H1 (cell line): ENCODE data around the gene INF2. TPM values are rescaled to one million over a fixed set of nuclear protein-coding genes. Genes with fewer than 3 reads are reported as not detected.

Source experiments
- CTCF ChIA-PET: fragments of 300-600 bp; sonication (Branson Sonifier 250); formaldehyde crosslinking; loops from one replicate; lab custom pipeline; 2021; ENCODE audit not compliant: partially characterized antibody; lab: Charles Lee
- POLR2A ChIA-PET: fragments of 300-600 bp; sonication (Branson Sonifier 250); formaldehyde crosslinking; loops from one replicate; lab custom pipeline; 2021; ENCODE audit warnings: inconsistent platforms; ENCODE audit not compliant: partially characterized antibody; lab: Charles Lee
- DNase-seq, 2 experiments: peaks; one replicate each; pipeline versions ENCODE4 v3.0.0 to v3.0.0-alpha.2; 2010 to 2022; ENCODE audit warnings: low spot score in 2 of 2, low read depth in 1 of 2, mixed read lengths in 1 of 2
- FAIRE-seq: peaks from 2 replicates; lab custom pipeline; 2011; peaks lifted over from hg19 to GRCh38; lab: Jason Lieb, UNC
- H2AFZ ChIP-seq: 2 replicates; pipeline ENCODE4 v1.8.1; 2012; ENCODE audit warnings: low read length, inconsistent platforms
- H2AK5ac ChIP-seq: 2 replicates; pipeline ENCODE4 v1.6.1; 2013; ENCODE audit warnings: low read depth, low read length
- H2BK120ac ChIP-seq: replicated peaks from 2 replicates; pipeline ENCODE3; 2013; ENCODE audit warnings: low read depth, low read length, inconsistent platforms
- H2BK12ac ChIP-seq: 2 replicates; pipeline ENCODE4 v1.6.1; 2013; ENCODE audit warnings: low read depth, low read length
- H2BK15ac ChIP-seq: 2 replicates; pipeline ENCODE4 v1.6.1; 2013; ENCODE audit warnings: low read length
- H2BK20ac ChIP-seq: 2 replicates; pipeline ENCODE4 v1.6.1; 2013; ENCODE audit warnings: low read length
- H2BK5ac ChIP-seq: 2 replicates; pipeline ENCODE4 v1.6.1; 2013; ENCODE audit warnings: low read depth, low read length
- H3K14ac ChIP-seq: 2 replicates; pipeline ENCODE4 v1.6.1; 2013; ENCODE audit warnings: inconsistent platforms; ENCODE audit not compliant: insufficient read length
- H3K18ac ChIP-seq: 2 replicates; pipeline ENCODE4 v1.6.1; 2013; ENCODE audit warnings: low read length; ENCODE audit errors: extremely low read depth
- H3K23ac ChIP-seq: 2 replicates; pipeline ENCODE4 v1.6.1; 2013; ENCODE audit warnings: inconsistent platforms; ENCODE audit not compliant: insufficient read length
- H3K23me2 ChIP-seq: 2 replicates; pipeline ENCODE4 v1.6.1; 2013; ENCODE audit warnings: low read depth, low read length
- H3K27ac ChIP-seq: 2 replicates; pipeline ENCODE4 v1.6.1; 2011; ENCODE audit warnings: low read depth, low read length, inconsistent platforms
- H3K27me3 ChIP-seq, 4 experiments: replicated peaks in 1 of 4; 1 replicate in 1 of 4; 2 replicates in 3 of 4; pipeline versions ENCODE4 v1.6.1 to v1.8.1; 2011 to 2013; ENCODE audit warnings: low read length in 3 of 4, mild to moderate bottlenecking in 3 of 4, inconsistent platforms in 2 of 4, mixed read lengths in 2 of 4, moderate library complexity in 1 of 4; ENCODE audit not compliant: control insufficient read depth in 3 of 4, insufficient read depth in 3 of 4; ENCODE audit errors: extremely low read depth in 1 of 4
- H3K36me3 ChIP-seq, 4 experiments: 2 replicates each; pipeline versions ENCODE4 v1.6.1 to v1.8.1; 2011 to 2013; ENCODE audit warnings: mild to moderate bottlenecking in 4 of 4, low read length in 3 of 4, moderate library complexity in 2 of 4, control low read depth in 1 of 4, inconsistent platforms in 1 of 4; ENCODE audit not compliant: insufficient read depth in 4 of 4, control insufficient read depth in 2 of 4
- H3K4ac ChIP-seq: replicated peaks from 2 replicates; pipeline ENCODE3; 2013; ENCODE audit warnings: low read length, low read depth, mixed read lengths, inconsistent platforms; ENCODE audit not compliant: insufficient read length
- H3K4me1 ChIP-seq, 4 experiments: replicated peaks in 1 of 4; 1 replicate in 1 of 4; 2 replicates in 3 of 4; pipeline versions ENCODE4 v1.6.1 to v1.8.1; 2011 to 2013; ENCODE audit warnings: low read length in 3 of 4, inconsistent platforms in 2 of 4, mixed read lengths in 1 of 4; ENCODE audit not compliant: insufficient read depth in 4 of 4, control insufficient read depth in 3 of 4
- H3K4me2 ChIP-seq, 2 experiments: 2 replicates each; pipeline versions ENCODE4 v1.6.1 to v1.8.1; 2011 to 2013; ENCODE audit warnings: low read depth in 2 of 2, low read length in 2 of 2, control low read depth in 1 of 2, inconsistent platforms in 1 of 2, mild to moderate bottlenecking in 1 of 2; ENCODE audit not compliant: insufficient read depth in 1 of 2
- H3K4me3 ChIP-seq, 4 experiments: fragments of 200-600, 300-600 bp in 1 of 4; sonication (generic), shearing (Covaris generic), sonication (Bioruptor Twin) in 1 of 4; 2 replicates each; pipeline versions ENCODE4 v1.5.1 to v1.8.1; 2011 to 2016; ENCODE audit warnings: low read length in 4 of 4, low read depth in 3 of 4, control low read depth in 2 of 4, inconsistent platforms in 2 of 4, mild to moderate bottlenecking in 2 of 4, mixed read lengths in 1 of 4, moderate library complexity in 1 of 4; ENCODE audit not compliant: insufficient read depth in 2 of 4; ENCODE audit errors: extremely low read depth in 1 of 4
- H3K56ac ChIP-seq: replicated peaks from 2 replicates; pipeline ENCODE3; 2013; ENCODE audit warnings: low read depth, mild to moderate bottlenecking, mixed read lengths, low read length, inconsistent platforms; ENCODE audit not compliant: insufficient read length
- H3K79me1 ChIP-seq: 2 replicates; pipeline ENCODE4 v1.6.1; 2013; ENCODE audit warnings: low read depth, low read length, control low read depth
- H3K79me2 ChIP-seq, 2 experiments: 2 replicates each; pipeline versions ENCODE4 v1.6.1 to v1.8.1; 2012 to 2013; ENCODE audit warnings: low read length in 2 of 2, mild to moderate bottlenecking in 2 of 2, inconsistent platforms in 1 of 2; ENCODE audit not compliant: insufficient read depth in 2 of 2, control insufficient read depth in 1 of 2
- H3K9ac ChIP-seq, 4 experiments: replicated peaks in 1 of 4; 1 replicate in 1 of 4; 2 replicates in 3 of 4; pipeline versions ENCODE4 v1.6.1 to v1.8.1; 2011 to 2013; ENCODE audit warnings: low read depth in 3 of 4, low read length in 3 of 4, control low read depth in 2 of 4, mild to moderate bottlenecking in 2 of 4, moderate library complexity in 2 of 4, inconsistent platforms in 1 of 4; ENCODE audit errors: extremely low read depth in 1 of 4
- H3K9me3 ChIP-seq, 2 experiments: 2 replicates each; pipeline versions ENCODE4 v1.6.1 to v1.8.1; 2012 to 2013; ENCODE audit warnings: mild to moderate bottlenecking in 2 of 2, moderate library complexity in 2 of 2, control low read depth in 1 of 2, inconsistent platforms in 1 of 2, low read depth in 1 of 2, low read length in 1 of 2, mixed read lengths in 1 of 2; ENCODE audit not compliant: insufficient read depth in 2 of 2
- H4K20me1 ChIP-seq, 2 experiments: replicated peaks in 1 of 2; 2 replicates each; pipeline versions ENCODE3 to v1.8.1; 2011 to 2013; ENCODE audit warnings: inconsistent platforms in 2 of 2, low read length in 2 of 2, mild to moderate bottlenecking in 1 of 2; ENCODE audit not compliant: insufficient read depth in 2 of 2, control insufficient read depth in 1 of 2
- H4K5ac ChIP-seq: 2 replicates; pipeline ENCODE4 v1.6.1; 2013; ENCODE audit warnings: low read length, low read depth, mixed read lengths, inconsistent platforms; ENCODE audit not compliant: insufficient read length
- H4K8ac ChIP-seq: 2 replicates; pipeline ENCODE4 v1.8.0; 2013; ENCODE audit warnings: mild to moderate bottlenecking, moderate library complexity, low read length, inconsistent platforms; ENCODE audit not compliant: insufficient read depth; ENCODE audit errors: extremely low read depth
- H4K91ac ChIP-seq: replicated peaks from 2 replicates; pipeline ENCODE3; 2013; ENCODE audit warnings: low read length, mixed read lengths, inconsistent platforms; ENCODE audit not compliant: insufficient read length
- CEBPB ChIP-seq: IDR thresholded peaks from 2 replicates; pipeline ENCODE4 v1.6.1; 2012; ENCODE audit warnings: low read depth, low read length
- CHD2 ChIP-seq: IDR thresholded peaks from 2 replicates; pipeline ENCODE4 v1.6.1; 2012; ENCODE audit warnings: low read length, improper control_type of control experiment
- CREB1 ChIP-seq: IDR thresholded peaks from 2 replicates; pipeline ENCODE4 v1.6.1; 2012; ENCODE audit warnings: inconsistent platforms
- GTF2F1 ChIP-seq: IDR thresholded peaks from 2 replicates; pipeline ENCODE4 v1.6.1; 2012; ENCODE audit warnings: low read depth, low read length, improper control_type of control experiment, borderline replicate concordance
- JUN ChIP-seq: IDR thresholded peaks from 2 replicates; pipeline ENCODE4 v1.6.1; 2011; ENCODE audit warnings: low read depth, mild to moderate bottlenecking, improper control_type of control experiment, low read length
- KDM1A ChIP-seq: fragments of 200-600, 300-600 bp; sonication (generic); IDR thresholded peaks from 2 replicates; pipeline ENCODE4 v1.7.1; 2016; ENCODE audit warnings: mild to moderate bottlenecking, low read length, borderline replicate concordance
- NANOG ChIP-seq: IDR thresholded peaks from 2 replicates; pipeline ENCODE4 v1.6.1; 2011; ENCODE audit warnings: low read length, low read depth, mild to moderate bottlenecking, inconsistent platforms; ENCODE audit not compliant: insufficient read depth, poor library complexity, severe bottlenecking
- NRF1 ChIP-seq: IDR thresholded peaks from 2 replicates; pipeline ENCODE4 v1.6.1; 2011; ENCODE audit warnings: mild to moderate bottlenecking, low read depth, low read length, improper control_type of control experiment
- POLR2A ChIP-seq, 2 experiments: IDR thresholded peaks; 1 replicate in 1 of 2; 2 replicates in 1 of 2; pipeline ENCODE4 v1.6.1; 2011; ENCODE audit warnings: low read depth in 2 of 2, low read length in 2 of 2, mild to moderate bottlenecking in 2 of 2; ENCODE audit errors: control extremely low read depth in 1 of 2
- POLR2AphosphoS5 ChIP-seq: IDR thresholded peaks from 2 replicates; pipeline ENCODE4 v1.6.1; 2011; ENCODE audit warnings: low read depth, low read length
- SP4 ChIP-seq: IDR thresholded peaks from 2 replicates; pipeline ENCODE4 v1.6.1; 2012; ENCODE audit warnings: low read length, inconsistent platforms
- TAF1 ChIP-seq: IDR thresholded peaks from 2 replicates; pipeline ENCODE4 v1.6.1; 2011; ENCODE audit warnings: mild to moderate bottlenecking, low read depth, low read length
- TAF7 ChIP-seq: optimal IDR thresholded peaks from 2 replicates; pipeline ENCODE3; 2011; ENCODE audit warnings: low read depth, mild to moderate bottlenecking, inconsistent platforms, low read length, moderate library complexity, borderline replicate concordance
- TBP ChIP-seq: IDR thresholded peaks from 2 replicates; pipeline ENCODE4 v1.6.1; 2011; ENCODE audit warnings: low read depth, low read length, improper control_type of control experiment
- YY1 ChIP-seq: IDR thresholded peaks from 2 replicates; pipeline ENCODE4 v1.6.1; 2011; ENCODE audit warnings: low read depth, mild to moderate bottlenecking, low read length
- WGBS, 2 experiments: shearing (Covaris generic) in 1 of 2; methylation state at CpG; one replicate each; pipeline versions ENCODE4 v1.1.6 to v1.1.7; 2013 to 2015; ENCODE audit warnings: low lambda C conversion rate in 2 of 2, mixed read lengths in 2 of 2, inconsistent platforms in 1 of 2, low coverage in 1 of 2, missing lambda C conversion rate in 1 of 2; ENCODE audit not compliant: insufficient replicate concordance in 2 of 2, insufficient coverage in 1 of 2, insufficient read length in 1 of 2; ENCODE audit errors: extremely low coverage in 1 of 2, missing lambda C conversion rate in 1 of 2; 5-methylcytosine and 5-hydroxymethylcytosine counted together
- polyA plus RNA-seq, 7 experiments: library from polyadenylated mRNA; depleted of rRNA in 3 of 7; stranded (reverse) in 5 of 7; unstranded in 2 of 7; fragments of >200 nt in 5 of 7; fragments of 200-250 nt in 2 of 7; gene quantifications; 1 replicate in 5 of 7; 2 replicates in 1 of 7; 4 replicates in 1 of 7; pipeline versions ENCODE4 v1.2.1 to v1.2.3, GENCODE V29; 2011 to 2013; ENCODE audit warnings: missing spikeins in 2 of 7, mixed read lengths in 2 of 7
- total RNA-seq: library from RNA; stranded (reverse); fragmentation: NEBNext Ultra II Directional; extraction: Animal tissue kit (Norgen Biotek cat#: 25700); gene quantifications from 2 replicates; pipeline ENCODE4 v1.2.1, GENCODE V29; 2021
- TF ChIP-seq, protein P1 (sequence below): IDR thresholded peaks from 2 replicates; pipeline ENCODE4 v1.6.1; 2012; ENCODE audit warnings: inconsistent platforms

INF2 gene
- total and polyA plus RNA-seq, 2 of the 8 experiments (the other 6 are each of a cell fraction or from before 2014, with no cell fraction given) = 29.1 to 59.5 TPM

DNA sequence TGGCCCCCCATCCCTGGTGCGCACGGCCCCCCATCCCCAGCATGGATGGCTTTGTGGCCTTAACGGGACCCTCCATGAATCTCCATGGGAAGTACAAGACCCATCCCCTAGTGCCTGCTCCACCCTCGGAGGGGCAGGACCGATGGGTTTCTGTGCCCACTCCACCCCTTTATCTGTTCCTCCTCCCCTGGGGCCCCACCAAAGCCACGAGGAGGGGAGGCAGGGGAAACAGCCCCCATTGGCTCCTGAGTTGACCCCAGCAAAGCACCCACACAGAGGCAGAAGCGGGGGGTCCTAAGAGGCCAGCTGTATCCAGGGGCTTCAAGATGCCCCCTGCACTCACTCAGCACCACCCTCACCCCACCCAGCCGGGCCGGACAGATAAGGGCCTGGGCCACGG is 48.7 kb upstream of the INF2 start:
- Histone ChIP-seq H2AFZ (no peak overlapping the region), H2BK12ac (no peak overlapping the region), H3K27me3 (no peaks in the 10 kb centered on the region; a peak in 1 of 7 replicates), H3K79me2 (no peaks in the 10 kb centered on the region), H3K23ac (no peak overlapping the region), H2AK5ac (no peak overlapping the region), H3K4me1 (no peaks in the 10 kb centered on the region), H3K4ac (no peak overlapping the region), H3K27ac (no peak overlapping the region), H3K56ac (no peak overlapping the region), H4K91ac (no peak overlapping the region), H3K4me2 (no peak overlapping the region), H3K9me3 (peaks cover 3% of the 10 kb centered on the region in 2 experiments; a peak in 3 of 4 replicates), H4K5ac (no peak overlapping the region), H3K23me2 (no peaks in the 10 kb centered on the region), H3K14ac (no peak overlapping the region), H3K79me1 (no peaks in the 10 kb centered on the region), H2BK15ac (no peak overlapping the region), H2BK5ac (no peak overlapping the region), H2BK120ac (no peak overlapping the region), H4K8ac (no peak overlapping the region), H3K9ac (no peak overlapping the region), H3K36me3 (no peaks in the 10 kb centered on the region; a peak in 2 of 8 replicates), H3K4me3 (no peak overlapping the region), H3K18ac (no peak overlapping the region), H2BK20ac (no peak overlapping the region), H4K20me1 (no peaks in the 10 kb centered on the region)
- ChIA-PET CTCF (interaction anchor here (0.7 to 1.9 kb wide), 8 partner anchors 13 to 563 kb away, joined by 3 to 8 read pairs (median 4); no protein-coding TSS in a partner anchor), POLR2A (no interaction called here)
- TF ChIP-seq CREB1 (no peak), YY1 (no peak), TAF1 (no peak), TBP (no peak), JUN (no peak), SP4 (no peak), KDM1A (no peak), NANOG (no peak), POLR2AphosphoS5 (no peak), CHD2 (no peak), POLR2A (IDR thresholded peaks at IDR 0.05; ENCODE audit: control extremely low read depth in 1 of 2, low read depth in 2 of 2, low read length in 2 of 2) (no peak), CEBPB (no peak), TAF7 (no peak), GTF2F1 (no peak), NRF1 (no peak)
- TF ChIP-seq, protein P1, sequence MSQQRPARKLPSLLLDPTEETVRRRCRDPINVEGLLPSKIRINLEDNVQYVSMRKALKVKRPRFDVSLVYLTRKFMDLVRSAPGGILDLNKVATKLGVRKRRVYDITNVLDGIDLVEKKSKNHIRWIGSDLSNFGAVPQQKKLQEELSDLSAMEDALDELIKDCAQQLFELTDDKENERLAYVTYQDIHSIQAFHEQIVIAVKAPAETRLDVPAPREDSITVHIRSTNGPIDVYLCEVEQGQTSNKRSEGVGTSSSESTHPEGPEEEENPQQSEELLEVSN = no peak
- DNase-seq (no peak), FAIRE-seq (no peak)
- WGBS, 2 experiments = 82% methylated on average over 6 of the region's 10 CpGs; no CpG with 5 or more reads in 1 of the 2 experiments
